Measurements from ENCODE around the gene PYM1.

The PYM1 gene

DNA sequence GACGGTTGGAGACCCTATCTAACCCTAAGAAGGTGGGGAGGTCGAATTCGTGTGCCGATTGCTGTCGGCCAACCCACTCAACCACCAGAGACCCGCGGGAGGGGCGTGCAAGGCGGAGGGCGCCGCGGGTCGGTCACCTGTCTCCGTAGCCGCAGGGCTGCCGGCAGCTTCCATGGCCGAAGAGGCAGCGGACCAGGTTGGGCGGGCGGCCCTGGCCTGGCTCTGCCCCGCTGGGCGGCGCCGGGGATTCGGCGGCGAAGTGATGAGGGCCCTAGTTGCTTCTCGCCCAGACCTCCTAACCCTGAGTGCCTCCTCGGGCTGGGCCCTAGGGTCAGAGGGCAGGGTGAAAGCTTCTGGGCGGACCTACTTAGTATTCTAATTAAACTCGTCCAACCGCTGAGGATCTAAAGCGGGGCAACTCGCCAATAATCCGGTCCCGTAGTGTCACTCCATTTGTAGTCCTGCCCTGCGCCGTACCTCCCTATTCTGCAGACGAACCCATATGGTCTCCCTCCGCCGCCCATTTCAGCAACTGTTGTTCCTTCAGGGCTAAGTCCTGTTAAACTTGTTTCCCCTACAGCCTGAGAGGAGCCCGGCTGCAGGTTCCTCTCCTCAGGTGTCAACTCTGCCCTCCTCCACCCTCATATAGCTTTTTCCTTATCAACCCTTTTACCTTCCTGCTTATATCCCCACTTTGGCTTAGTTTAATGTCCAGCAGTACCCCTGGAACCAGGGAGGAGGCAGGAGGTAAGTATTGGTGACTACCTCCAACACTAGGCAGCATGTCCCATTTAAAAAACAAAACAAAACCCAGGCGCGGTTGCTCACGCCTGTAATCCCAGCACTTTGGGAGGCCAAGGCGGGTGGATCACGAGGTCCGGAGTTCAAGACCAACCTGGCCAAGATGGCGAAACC is at the start of gene PYM1:
PYM1 (minus strand) TSS at position 307 of the 915 bp plus-strand sequence; CDS start at position 174, 133 bp downstream.
- DNase-seq (ENCODE audit: low read depth) = no peak
- peak within 1 kb of the TSS; percentile 96 for H3K4me3 ChIP-seq (ENCODE audit: low read depth, low read length)

DNA sequence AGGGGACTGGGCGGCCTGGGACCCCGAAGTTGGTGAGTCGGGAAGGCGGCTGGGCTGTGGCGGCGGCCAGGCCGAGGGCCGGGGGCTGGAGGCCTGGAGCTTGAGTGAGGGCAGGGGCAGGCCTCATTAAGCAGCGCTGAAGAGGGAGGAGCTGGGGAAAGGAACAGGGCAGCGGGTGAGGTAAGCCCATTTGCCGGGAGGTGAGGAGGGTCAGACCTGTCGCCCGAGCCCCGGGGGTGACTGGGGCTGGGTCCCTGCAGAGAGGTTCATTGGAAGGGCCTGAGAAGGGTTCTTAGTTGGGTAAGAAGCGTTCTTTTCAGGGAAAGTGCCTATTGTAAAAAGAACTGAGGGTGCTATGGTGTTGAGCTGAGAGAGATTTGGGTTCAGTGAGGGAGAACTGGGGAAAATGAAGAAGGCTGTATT is 46.6 kb upstream of the PYM1 start:
- H3K4me3 ChIP-seq (ENCODE audit: low read depth, low read length) = peak overlapping the region; percentile 95
- DNase-seq (ENCODE audit: low read depth) = peak; percentile 17

DNA sequence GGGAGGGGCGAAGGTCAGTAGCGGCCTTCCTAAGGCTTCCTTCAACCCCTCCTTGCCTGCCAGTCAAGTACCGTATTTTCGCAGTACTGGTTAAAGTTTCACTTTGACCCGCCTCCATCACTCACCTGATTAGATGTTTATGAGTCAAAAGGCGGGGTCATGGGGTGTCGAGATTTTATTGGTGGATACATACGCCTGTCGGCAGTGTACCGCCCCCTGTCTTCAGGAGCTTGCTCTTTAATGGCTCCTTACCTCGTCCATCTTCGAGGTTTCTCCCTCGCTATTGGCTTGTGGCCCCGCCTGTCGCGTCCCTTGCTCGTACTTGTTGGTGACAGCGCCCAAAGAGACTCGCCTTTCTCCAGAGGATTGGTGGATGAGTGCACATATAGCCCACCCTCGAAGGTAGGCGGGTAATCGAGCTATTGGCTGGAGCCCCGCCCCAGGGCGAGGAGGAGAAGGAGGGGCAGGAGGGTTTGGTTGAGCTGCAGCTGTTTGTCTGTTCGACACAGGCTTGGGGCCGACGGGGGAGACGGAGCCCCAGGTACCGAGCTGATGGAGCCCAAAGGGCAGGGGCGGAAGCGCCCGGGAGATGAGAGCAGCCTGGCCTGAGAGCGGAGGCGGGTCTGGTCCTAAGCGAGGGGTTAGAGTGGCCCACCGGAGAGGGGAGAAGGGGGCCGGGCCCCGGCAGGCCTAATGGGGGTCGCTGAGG is 46.1 kb upstream of the PYM1 start, which contains the start of gene RAB5B:
RAB5B (plus strand) TSS at position 480 of the 709 bp plus-strand sequence. CDS start 12,883 bp downstream, outside the sequence.
- peak; percentile 100 for DNase-seq (ENCODE audit: low read depth)
- H3K4me3 ChIP-seq (ENCODE audit: low read depth, low read length) = peak within 1 kb of the TSS; percentile 95

DNA sequence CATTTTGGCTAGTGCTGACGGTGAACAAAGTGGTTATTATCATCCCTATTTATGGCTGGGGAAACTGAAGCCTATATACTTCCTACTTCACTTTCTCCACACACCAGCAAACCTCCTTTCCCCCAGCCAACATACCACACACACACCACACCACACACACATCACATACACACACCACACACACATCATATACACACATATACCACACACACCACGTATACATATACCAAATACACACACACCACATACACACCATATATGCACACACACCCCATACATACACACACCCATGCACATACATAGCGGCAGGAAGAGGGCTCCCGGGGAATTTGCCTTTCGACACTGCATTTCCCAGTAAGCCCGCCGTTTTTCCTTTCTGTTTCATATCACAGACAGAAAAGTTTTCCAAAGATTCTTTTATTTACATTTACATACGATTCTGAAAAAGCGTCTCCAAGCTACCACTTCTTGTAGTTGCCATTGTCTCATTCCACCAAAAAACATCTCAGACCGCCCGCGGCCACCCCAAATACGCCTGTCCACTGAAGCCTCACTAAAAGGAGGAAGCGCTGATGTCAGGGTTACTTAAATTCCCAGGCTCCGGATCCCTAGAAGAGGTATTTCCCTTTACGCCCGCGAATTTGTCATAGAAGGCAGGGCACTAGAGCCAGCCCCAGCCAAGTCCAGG is 45.4 kb upstream of the PYM1 start:
- H3K4me3 ChIP-seq (ENCODE audit: low read depth, low read length) = peak overlapping the region; percentile 69

DNA sequence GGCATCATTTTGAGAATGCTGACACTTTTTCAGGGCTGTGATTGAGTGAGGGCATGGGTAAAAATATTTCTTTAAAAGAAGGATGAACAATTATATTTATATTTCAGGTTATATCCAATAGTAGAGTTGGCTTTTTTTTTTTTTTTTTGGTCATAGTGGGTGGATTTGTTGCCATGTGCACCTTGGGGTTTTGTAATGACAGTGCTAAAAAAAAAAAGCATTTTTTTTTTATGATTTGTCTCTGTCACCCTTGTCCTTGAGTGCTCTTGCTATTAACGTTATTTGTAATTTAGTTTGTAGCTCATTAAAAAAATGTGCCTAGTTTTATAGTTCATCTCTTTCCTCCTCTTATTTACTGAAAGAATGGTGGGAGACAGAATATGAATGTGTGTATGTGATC is 44.8 kb upstream of the PYM1 start:
- no peak for DNase-seq (ENCODE audit: low read depth)
- peak overlapping the region; percentile 69 for H3K4me3 ChIP-seq (ENCODE audit: low read depth, low read length)

More for the DNA sequence above, 45.4 kb upstream of the PYM1 start:
- DNase-seq (ENCODE audit: low read depth) = peak; percentile 9

DNA sequence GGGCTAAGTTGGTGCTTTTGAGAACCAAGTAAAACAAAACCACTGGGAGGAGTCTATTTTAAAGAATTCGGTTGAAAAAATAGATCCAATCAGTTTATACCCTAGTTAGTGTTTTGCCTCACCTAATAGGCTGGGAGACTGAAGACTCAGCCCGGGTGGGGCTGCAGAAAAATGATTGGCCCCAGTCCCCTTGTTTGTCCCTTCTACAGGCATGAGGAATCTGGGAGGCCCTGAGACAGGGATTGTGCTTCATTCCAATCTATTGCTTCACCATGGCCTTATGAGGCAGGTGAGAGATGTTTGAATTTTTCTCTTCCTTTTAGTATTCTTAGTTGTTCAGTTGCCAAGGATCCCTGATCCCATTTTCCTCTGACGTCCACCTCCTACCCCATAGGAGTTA is 44.3 kb upstream of the PYM1 start:
- H3K4me3 ChIP-seq (ENCODE audit: low read depth, low read length) = no peak overlapping the region
- peak; percentile 26 for DNase-seq (ENCODE audit: low read depth)

DNA sequence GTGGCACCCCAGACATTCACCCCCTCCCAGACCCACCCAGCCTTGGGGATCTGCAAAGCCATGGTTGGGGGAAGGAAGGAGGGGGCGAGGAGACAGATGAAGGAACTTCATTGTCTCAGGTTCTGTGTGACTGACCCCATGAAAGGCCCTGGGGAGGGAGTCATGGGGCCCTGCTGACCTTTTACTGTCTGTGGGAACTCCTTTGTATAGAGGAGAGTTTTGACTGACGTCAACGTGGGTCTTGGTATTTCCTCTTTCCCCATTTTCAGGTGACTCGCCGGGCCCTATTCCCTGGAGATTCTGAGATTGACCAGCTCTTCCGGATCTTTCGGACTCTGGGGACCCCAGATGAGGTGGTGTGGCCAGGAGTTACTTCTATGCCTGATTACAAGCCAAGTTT is 43.1 kb upstream of the PYM1 start:
- no peak overlapping the region for H3K4me3 ChIP-seq (ENCODE audit: low read depth, low read length)
- DNase-seq (ENCODE audit: low read depth) = peak; percentile 65

DNA sequence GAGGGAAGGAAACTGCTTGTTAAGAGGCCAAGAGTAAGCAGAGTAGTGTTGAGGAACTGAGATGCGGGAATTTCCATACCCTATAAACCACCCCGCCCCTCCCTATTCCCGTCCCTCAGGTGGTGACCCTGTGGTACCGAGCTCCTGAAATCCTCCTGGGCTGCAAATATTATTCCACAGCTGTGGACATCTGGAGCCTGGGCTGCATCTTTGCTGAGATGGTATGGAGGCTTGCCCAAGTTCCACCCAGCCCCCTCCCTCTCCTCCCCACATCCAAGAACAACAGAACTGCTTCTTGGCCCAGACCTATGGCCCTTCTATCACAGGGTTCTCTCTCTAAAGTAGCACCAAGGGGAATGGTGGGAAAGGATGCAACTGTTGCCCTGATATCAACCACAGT is 41.7 kb upstream of the PYM1 start:
- DNase-seq (ENCODE audit: low read depth) = no peak
- no peak overlapping the region for H3K4me3 ChIP-seq (ENCODE audit: low read depth, low read length)

DNA sequence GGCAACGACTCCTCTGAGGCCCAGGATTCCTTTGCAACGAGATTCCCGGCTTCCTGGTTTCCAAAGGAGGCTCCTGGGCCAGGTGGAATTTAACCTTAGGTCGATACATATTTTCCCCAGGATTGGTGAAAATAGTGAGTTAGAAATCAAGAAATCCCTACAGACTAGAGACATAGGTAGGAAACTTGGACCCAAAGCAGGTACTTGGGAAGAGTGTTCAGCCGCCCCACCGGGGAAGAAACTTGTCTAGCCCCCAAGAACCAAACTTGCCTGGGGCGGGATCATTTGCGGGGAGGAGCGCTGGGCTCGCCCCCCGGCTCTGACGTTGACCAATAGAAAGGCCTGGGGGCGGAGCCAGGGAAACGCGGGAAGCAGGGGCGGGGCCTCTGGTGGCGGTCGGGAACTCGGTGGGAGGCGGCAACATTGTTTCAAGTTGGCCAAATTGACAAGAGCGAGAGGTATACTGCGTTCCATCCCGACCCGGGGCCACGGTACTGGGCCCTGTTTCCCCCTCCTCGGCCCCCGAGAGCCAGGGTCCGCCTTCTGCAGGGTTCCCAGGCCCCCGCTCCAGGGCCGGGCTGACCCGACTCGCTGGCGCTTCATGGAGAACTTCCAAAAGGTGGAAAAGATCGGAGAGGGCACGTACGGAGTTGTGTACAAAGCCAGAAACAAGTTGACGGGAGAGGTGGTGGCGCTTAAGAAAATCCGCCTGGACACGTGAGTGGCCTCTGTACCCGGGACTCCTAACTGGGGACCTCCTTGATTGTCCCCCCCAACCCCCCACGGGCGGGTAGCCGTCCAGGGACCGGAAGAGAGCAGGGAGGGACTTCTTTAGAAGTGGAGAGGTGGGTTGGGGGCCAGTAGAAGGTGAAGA is 39.0 kb upstream of the PYM1 start, which contains the start of gene CDK2:
CDK2 (plus strand) TSS at position 423 of the 874 bp plus-strand sequence; CDS start at position 602, 179 bp downstream.
- peak; percentile 14 for DNase-seq (ENCODE audit: low read depth)
- peak within 1 kb of the TSS; percentile 90 for H3K4me3 ChIP-seq (ENCODE audit: low read depth, low read length)

DNA sequence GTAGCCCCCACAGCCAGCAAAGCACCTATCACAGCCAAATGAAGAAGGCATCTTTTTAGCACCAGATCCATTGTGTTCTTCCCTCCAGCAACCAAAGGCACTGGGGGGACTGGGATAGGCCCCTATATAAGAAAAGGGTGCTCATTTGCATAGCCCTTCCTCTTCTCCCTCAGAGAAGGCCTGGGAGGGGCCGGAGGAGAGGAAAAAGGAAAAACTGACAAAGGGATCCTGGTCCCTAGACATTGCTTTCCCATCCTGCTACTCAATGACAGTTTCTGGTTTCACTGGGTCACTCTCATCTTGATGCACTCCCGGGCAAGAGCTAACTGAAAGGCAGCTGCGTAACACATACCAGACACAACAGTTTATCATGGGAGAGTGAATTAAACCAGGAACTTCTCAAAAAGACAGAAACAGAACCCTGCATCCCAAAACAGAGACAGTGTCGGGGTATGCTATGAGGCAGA is 38.3 kb upstream of the PYM1 start, which contains the start of gene PMEL:
PMEL (minus strand) TSS at position 102 of the 467 bp plus-strand sequence; CDS start at position 71, 31 bp downstream.
- peak within 1 kb of the TSS; percentile 90 for H3K4me3 ChIP-seq (ENCODE audit: low read depth, low read length)
- DNase-seq (ENCODE audit: low read depth) = no peak

DNA sequence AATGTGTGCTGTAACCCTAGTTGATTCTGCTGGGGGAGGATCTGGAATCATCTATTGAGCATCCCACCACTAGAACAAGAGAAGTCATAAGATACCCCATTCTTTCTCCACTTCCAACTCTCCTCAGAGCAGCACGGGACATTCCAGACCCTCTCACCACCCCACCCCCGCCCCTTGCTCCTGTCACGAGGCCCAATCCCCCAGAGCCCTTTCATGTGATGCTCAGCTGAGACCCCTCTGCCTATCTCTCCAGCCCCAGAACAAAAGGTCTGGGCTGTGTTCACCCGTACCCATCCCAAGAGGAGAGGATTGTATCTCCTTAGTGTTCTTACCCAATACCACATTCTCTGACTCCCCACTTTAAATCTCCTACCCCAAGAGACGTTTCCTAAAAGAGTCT is 37.5 kb upstream of the PYM1 start:
- DNase-seq (ENCODE audit: low read depth) = no peak
- no peak overlapping the region for H3K4me3 ChIP-seq (ENCODE audit: low read depth, low read length)

DNA sequence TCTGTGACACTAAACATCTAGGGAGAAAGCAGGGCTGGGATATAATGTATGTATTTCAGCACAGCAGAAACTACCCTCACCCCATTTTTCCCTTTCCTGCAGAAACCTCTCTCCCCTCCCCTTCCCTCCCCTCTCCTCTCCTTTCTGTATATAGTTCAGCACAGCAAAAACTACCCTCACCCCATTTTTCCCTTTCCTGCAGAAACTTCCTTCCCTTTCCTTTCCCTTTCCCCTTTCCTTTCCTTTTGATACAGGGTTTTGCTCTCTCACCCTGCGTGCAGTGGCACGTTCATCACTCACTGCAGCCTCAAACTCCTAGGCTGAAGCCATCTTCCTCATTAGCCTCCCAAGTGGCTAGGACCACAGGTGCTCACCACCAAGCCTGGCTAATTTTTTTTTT is 36.1 kb upstream of the PYM1 start:
- DNase-seq (ENCODE audit: low read depth) = no peak
- H3K4me3 ChIP-seq (ENCODE audit: low read depth, low read length) = no peak overlapping the region

DNA sequence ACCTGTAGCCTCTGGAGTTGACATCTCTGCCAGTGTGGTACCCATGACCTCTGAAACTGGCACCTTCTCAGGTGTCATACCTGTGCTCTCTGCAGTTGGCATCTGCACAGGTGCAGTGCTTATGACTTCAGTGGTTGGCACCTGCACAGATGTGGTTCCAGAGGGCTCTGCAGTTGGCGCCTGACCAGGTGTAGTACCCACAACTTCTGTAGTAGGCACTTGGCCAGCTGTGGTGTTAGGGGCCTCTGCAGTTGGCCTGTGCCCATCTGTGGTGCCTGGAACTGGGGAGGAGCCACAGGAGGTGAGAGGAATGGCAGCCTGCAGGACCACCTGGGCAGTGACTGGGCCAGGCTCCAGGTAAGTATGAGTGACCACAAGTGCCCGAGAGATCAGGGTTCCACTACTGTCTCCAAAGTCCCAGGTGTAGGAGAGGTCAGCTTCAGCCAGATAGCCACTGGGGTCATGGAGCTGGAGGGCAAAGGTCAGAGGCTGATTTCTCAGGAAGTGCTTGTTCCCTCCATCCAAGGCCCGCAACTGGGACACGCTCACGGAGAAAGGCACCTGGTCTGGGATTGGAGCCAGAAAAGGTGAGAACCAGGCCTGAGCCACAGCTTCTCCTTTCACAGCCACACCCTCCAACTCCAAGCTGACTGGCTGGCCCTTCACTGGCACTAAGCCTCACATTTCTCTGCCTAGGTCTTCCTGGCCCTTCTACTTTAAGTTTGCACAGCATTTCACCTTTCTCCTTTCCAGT is 29.6 kb upstream of the PYM1 start:
- DNase-seq (ENCODE audit: low read depth) = no peak
- H3K4me3 ChIP-seq (ENCODE audit: low read depth, low read length) = no peak overlapping the region

DNA sequence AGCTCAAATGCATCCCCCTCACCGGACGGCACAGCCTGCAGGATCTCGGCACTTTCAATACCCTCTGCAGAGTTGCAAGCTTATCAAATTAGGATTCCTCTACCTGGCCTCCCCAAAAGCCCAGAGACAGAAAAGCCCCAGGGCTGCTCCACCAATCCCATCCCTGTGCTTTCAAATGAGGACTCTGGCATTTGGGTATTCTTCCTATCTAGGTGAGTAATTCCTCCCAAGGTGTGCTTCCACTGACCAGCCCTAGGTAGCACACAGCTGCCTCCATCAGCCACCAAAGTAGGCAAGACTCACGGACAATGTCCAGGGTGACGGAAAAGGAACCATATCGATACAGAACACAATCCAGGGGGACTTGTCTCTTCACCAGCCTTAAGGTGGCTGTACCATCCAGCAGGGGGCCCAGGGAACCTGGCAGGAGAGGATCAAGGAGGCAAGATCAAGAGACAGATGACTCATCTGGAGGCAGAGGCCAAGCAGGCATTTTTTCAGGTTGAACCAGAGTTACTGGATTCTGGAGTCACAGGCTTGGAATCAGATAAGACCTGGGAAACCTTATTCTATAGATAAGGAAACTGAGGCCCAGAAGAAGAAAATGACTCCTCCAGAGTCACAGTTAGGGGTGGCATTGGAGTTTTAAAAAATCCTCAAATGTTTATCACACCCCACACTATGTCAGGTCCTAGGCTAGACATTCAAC is 28.3 kb upstream of the PYM1 start:
- no peak for DNase-seq (ENCODE audit: low read depth)
- no peak overlapping the region for H3K4me3 ChIP-seq (ENCODE audit: low read depth, low read length)

DNA sequence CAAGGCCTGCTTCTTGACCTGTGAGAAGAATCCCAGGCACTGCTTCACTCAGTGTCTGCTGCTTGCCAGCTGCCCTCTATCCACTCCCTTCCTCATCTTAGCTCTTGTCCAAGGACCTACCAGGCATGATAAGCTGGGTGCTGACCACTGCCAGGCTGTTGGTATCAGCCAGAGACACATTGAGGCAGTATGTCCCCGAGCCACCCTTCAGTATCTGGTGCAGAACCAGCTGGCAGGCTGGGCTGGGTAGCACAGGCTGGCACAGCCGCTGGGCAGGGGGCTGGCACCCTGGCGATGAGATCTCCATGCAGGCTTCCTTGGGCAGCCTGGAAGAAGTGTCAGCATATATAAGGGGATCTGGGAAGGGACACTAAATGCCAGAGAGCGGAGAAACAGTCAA is 27.6 kb upstream of the PYM1 start:
- H3K4me3 ChIP-seq (ENCODE audit: low read depth, low read length) = no peak overlapping the region
- DNase-seq (ENCODE audit: low read depth) = no peak

DNA sequence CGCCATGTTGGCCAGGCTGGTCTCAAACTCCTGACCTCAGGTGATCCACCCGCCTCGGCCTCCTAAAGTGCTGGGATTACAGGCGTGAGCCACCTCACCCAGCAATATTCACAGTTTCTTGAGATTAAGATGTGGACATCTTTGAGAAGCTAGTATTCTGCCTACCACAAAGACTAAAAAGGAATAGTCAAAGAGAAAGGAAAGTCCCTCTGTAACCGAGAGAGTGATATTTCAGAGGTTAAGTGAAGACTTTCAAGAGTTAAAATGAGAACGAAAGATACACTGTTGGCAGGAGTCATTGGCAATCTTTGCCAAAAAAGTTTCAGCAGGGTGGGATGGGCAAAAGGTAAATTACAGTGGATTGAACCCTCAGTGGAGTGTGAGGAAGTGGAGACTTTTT is 18.9 kb upstream of the PYM1 start:
- DNase-seq (ENCODE audit: low read depth) = no peak

DNA sequence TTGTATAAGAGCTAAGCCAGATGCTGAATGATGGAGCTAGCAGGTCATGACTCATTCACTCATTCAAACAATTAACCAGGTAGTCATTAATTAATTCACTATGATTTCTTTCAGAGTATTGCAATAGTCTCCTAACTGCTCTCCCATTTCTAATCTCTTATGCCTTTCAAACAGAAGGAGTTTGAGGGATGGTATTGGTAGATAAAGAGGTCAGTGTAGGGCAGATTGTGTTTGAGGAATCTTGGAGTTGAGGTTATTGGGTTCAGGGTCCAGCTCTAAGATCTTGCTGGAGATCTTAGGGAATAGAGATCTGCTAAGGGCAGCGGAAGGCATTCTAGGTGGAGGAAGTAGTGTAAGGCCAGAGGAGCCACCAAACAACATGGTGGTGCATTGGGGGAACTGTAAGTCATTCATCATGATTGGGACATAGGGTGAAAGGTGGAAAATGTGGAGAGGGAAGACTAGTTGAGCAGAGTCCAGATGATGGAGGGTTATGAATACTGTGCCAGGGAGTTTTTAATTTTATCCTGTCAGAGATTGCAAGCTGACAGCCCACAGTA is 15.0 kb upstream of the PYM1 start:
- no peak for DNase-seq (ENCODE audit: low read depth)
- no peak overlapping the region for H3K4me3 ChIP-seq (ENCODE audit: low read depth, low read length)

More for the DNA sequence above, 18.9 kb upstream of the PYM1 start:
- no peak overlapping the region for H3K4me3 ChIP-seq (ENCODE audit: low read depth, low read length)
